Measurements from ENCODE around the gene ACOT9.
"Not testable (repeated sequence)": the region's sequence is repeated elsewhere in the genome, so short reads cannot be mapped to it uniquely, and the experiment has no call there.

Gene ACOT9

GRCh38 chrX:23765868-23766267, 22.8 kb upstream of the ACOT9 start:
- DNase-seq (ENCODE audit: extremely low read depth in 1 of 2, low read depth in 1 of 2), result no peak

DNA sequence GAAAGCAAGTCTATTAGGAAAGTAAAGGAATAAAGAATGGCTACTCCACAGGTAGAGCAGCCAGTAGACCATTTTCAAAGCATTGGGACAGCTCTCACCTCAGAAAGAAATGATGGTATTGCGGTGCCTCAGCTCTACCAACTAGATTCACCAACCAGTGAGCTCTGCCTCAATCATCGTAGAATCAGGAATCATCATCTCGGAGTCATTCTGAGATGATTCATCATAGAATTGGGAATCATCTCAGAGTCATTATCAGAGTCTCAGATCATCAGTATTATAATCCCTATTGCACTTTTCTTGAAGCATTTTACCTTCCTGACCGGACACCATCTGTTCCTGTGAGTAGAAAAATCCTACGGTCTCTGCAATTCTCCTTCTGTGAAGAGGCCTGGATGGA, 22.4 kb upstream of the ACOT9 start:
- DNase-seq (ENCODE audit: extremely low read depth in 1 of 2, low read depth in 1 of 2), result no peak

DNA sequence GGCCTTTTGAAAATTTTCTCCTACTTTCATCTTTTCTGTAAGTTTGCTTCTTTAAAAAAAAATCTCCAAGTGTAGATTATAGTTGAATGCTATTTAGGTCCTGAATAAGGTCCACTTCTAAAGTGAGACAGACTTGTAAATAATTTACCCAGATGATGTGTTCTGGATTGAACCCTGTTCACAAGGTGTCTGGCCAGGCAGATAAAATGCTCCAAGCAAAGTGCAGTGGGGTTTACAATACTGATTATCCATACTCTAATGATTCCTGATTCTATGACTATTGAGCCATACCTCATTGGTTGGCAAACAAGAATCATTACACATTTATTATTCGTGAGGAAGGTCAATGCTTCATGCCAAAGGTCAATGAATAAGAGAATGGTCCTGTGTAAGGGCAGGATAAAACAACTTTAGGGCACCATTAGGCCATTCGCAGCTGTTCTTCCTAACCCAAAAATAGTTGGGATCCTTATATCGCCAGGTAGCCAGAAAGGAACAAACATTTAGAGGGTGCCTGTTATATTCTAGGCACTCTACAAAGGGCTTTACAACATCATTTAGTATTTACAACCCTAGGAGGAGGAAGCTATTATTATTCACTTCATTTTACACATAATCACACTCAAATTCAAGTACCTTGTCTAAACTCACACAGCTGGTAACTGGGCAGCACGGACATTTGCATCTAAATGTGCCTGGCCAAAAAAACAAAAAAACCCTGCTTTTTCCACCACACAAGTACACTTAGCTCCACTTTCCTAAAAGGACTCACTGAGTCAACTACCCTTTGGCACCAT, 21.3 kb upstream of the ACOT9 start:
- DNase-seq (ENCODE audit: extremely low read depth in 1 of 2, low read depth in 1 of 2), result no peak

DNA sequence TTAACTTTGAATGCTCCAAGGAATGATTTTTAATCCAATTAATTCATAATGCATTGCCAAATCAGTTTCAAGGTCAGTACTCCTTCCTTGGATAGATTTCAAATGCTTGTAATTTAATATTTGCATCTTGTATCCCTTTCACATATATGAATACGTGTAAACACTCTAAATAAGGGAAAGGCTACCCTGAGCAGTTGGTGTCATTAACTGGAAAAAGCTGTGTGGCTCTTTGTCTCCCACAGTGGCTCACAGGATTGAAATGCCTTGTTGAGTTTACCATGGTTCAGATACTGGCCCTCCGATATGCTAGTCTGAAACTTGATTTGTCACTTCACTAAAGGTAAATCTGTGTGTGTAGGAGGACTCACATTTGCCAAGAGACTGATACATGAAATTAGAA, 16.7 kb upstream of the ACOT9 start:
- DNase-seq (ENCODE audit: extremely low read depth in 1 of 2, low read depth in 1 of 2), result no peak

GRCh38 chrX:23756165-23756564, 13.1 kb upstream of the ACOT9 start:
- DNase-seq (ENCODE audit: extremely low read depth in 1 of 2, low read depth in 1 of 2), result peak in 1 of 2 donors; percentile 33

GRCh38 chrX:23754664-23755063, 11.6 kb upstream of the ACOT9 start:
- no peak for DNase-seq (ENCODE audit: extremely low read depth in 1 of 2, low read depth in 1 of 2)

GRCh38 chrX:23752740-23753415, 9.8 kb upstream of the ACOT9 start:
- no peak for DNase-seq (ENCODE audit: extremely low read depth in 1 of 2, low read depth in 1 of 2)

DNA sequence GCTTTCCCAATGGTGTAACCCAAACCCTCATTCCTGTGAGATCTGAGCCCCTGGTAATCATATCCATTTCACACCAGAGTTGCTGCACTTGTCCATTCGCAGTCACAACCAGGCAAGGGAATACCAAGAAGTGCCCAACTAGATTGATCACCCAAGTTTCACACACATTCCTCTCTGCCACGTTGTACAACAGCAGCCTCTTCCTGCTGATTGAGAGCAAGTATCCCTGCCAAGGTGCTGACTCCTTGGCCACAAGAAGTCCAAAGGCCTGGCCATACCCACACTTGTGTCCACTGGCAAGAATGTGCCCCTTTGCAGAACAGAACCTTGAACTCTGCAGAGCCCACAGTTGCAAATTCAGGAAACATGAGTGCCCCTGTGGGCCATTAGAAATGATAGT, 6.5 kb upstream of the ACOT9 start:
- no peak for DNase-seq (ENCODE audit: extremely low read depth in 1 of 2, low read depth in 1 of 2)

DNA sequence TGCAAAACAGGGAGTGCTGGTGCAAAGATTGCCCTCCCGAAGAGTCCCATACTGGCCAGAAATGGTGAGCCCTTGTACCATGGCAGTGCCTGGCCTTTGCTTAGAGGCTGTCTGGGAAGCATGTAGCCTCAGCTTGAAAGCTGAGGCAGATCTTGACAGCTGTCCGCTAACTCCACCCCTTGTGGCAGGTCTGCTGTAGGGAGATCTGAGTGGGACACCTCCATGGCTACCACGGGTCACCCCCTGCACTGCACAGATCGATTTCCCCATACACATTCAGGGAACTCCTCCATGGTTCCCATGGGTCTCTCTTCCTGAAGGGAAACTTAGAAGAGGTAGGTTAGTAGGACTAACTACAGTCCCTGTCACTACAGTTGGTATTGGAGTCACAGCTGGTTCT, 6.1 kb upstream of the ACOT9 start:
- DNase-seq (ENCODE audit: extremely low read depth in 1 of 2, low read depth in 1 of 2), result no peak

DNA sequence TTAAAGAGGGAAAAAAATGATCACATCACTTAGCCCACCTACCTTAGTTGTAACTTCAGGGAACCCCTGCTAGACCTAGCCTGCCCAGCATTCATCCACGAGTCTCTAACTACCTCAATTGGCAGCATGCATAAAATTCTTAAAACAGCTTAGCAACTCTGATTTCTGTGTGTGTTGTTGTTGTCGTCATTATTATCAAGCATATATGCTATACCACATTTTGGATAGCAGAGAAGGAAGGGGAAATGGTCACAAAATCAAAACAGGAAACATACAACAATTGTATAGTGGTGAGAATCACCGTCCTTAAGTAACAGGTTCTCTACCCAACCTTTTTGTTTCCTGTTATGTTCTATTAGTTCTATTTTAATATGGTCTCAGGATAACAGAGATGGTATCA, 2.7 kb upstream of the ACOT9 start:
- DNase-seq (ENCODE audit: extremely low read depth in 1 of 2, low read depth in 1 of 2), result no peak

- DNase-seq (ENCODE audit: extremely low read depth in 1 of 2, low read depth in 1 of 2), result not testable (repeated sequence)
These were observed 521 bp upstream of the ACOT9 start for GRCh38 chrX:23743623-23743971.

DNA sequence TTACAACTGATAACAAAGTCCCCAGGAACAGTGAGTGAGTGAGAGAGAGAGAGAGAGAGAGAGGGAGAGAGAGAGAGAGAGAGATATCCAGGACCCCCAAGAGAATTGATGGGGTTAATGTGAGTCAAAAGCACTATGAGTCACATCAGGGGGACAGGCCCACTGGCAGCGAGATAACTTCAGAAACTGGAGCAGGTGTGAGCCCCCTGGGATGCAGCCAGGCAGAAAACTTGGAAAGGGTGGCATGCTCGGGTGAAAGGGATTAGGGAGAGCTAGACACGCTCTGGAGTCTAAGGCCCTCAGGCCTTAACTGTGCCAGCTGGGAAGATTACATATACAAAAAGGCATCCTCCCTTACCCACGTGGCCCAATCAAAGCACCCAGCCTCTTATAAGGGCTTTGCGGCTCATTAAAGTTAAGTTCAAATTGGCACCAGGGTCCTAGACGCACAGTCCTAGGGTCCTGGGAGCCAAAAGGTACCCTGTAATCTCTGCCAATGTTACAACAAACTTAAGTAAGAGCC, 841 bp downstream of the ACOT9 start:
- DNase-seq (ENCODE audit: extremely low read depth in 1 of 2, low read depth in 1 of 2), result no peak

DNA sequence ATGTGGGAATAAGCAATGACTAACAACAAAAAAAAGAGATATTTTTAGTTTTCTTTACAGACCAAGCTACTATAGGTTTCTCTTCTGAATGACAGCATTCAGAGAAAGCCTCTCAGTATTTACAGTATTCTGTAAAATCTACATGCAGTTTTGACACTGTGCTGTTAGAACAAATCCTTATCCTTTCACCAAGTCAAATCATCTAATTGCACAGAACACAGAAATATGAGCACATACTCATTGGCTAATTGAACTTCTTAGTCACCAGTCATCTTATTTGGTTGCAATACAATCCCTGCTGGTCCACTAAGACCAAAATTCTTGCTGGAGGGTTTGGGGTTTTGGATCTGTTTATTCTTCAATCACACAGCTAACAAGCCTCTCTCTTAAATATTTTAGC, 5.7 kb downstream of the ACOT9 start:
- DNase-seq (ENCODE audit: extremely low read depth in 1 of 2, low read depth in 1 of 2), result no peak

DNA sequence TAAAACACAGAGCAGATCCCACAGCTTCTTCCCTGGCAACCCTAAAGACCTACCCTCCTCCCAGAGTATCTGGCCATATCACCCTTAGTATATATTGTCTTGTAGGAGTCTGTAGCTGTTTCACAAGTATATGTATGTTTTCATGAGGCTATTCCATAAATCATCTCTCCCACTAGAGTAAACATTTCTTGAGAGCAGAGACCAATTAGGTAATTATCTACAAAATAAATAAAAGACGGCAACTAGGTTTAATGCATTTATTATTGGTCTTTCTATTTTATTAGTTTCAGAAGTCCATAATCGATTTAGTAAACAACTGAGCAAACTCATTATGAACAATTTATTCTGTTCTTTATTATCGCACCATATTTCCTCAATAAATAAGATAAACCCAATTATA, 7.0 kb downstream of the ACOT9 start:
- DNase-seq (ENCODE audit: extremely low read depth in 1 of 2, low read depth in 1 of 2), result no peak

- no peak for DNase-seq (ENCODE audit: extremely low read depth in 1 of 2, low read depth in 1 of 2)
These were observed 10.4 kb downstream of the ACOT9 start for GRCh38 chrX:23732704-23733103.

DNA sequence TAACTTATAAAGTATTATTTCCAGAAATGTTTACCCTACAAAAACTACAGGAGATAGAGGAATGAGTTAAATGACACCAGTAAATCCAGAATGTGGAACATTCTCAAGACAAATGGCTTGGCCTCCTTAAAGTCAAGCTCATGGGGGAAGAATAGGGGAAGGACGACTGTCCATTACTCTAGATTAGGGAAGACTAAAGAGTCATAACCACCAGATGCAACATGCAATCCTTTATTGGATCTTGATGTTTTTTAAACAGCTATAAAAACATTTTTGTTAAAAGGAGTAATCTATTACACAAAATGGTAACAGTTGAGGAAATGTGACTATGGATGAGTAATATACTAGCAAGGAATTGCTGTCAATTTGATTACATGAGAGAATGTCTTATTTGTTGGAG, 11.1 kb downstream of the ACOT9 start:
- DNase-seq (ENCODE audit: extremely low read depth in 1 of 2, low read depth in 1 of 2), result no peak

DNA sequence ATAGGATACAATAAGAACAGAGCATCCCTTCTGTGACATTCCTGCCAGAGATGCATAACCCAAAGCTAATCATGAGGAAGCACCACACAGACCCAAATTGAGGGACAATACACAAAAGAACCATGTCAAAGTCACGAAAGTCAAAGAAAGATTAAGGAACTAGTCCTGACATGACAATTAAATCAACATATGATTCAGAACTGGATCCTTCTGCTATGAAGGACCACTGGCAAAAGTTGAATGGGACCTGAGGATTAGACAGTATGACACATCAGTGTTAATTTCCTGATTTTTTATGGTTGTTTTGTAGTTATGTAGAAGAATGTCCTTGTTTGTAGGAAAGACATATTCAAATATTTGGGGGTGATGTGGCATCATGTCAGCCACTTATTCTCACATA, 13.9 kb downstream of the ACOT9 start:
- no peak for DNase-seq (ENCODE audit: extremely low read depth in 1 of 2, low read depth in 1 of 2)

DNA sequence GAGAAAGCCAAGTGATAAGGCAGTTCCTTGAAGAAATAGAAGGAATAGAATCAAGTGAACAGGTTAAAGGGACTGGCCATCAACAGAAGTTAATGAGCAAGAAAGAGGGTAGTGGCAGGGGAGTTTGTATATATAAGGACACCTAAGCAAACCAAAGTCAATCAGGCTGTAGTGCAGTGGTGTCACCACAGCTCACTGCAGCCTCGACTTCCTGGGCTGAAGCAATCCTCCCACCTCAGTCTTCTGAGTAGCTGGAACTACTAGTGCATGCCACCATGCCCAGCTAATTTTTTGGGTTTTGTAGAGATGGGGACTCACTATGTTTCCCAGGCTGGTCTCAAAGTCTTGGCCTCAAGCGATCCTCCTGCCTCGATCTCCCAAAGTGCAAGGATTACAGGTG, 15.9 kb downstream of the ACOT9 start:
- DNase-seq (ENCODE audit: extremely low read depth in 1 of 2, low read depth in 1 of 2), result no peak

- DNase-seq (ENCODE audit: extremely low read depth in 1 of 2, low read depth in 1 of 2), result no peak
These were observed 16.9 kb downstream of the ACOT9 start for GRCh38 chrX:23726191-23726590.

DNA sequence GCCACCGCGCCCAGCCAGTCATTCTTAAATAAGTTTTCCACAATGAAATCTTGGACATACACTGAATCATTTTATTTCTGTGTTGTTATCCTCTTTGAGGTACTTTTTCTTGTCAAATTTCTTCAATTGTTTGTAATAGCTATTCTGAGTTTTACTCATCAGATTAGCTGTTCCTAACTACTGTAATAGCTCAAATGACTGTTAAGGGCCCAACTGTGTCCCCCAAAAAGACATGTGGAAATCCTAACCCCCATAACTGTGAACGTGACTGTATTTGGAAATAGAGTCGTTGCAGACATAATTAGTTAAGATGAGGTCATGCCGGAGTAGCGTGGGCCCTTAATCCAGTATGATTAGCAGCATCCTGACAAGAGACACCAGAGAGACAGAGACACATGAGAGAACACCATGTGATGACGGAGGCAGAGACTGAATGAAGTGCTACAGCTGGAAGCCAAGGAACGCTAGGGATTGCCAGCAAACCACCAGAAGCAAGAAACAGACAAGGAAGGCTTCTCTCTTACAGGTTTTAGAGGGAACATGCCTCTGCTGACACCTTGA, 22.9 kb downstream of the ACOT9 start:
- DNase-seq (ENCODE audit: extremely low read depth in 1 of 2, low read depth in 1 of 2), result no peak

- no peak for DNase-seq (ENCODE audit: extremely low read depth in 1 of 2, low read depth in 1 of 2)
These were observed 37.8 kb downstream of the ACOT9 start for GRCh38 chrX:23705235-23705634.

DNA sequence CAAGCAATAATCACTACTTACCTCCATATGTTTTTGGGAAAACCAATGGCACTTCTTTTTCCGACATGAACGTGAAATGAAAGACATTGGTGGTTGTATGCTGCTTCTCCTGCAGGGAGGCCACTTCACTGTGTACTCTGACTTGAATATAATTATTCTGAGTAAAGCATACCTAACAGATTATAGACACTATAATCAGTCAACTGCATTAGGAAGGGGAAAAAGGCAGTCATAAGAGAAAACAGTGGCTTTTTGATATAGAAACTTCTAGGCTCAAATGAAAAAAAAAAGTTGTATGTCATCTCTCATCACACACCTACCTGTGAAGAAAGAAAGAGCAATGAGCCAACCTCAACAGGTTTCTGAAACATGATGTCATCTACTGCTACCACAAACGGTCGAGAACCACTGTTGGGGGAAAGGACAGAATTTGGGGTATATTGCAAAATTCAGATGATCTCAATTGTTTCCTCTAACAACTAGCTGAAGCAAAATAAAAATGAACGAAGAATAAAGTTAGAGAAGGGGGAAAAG, 38.3 kb downstream of the ACOT9 start:
- DNase-seq (ENCODE audit: extremely low read depth in 1 of 2, low read depth in 1 of 2), result no peak
